Measurements from ENCODE around the gene MXI1.
A peak's percentile ranks its signal among the peaks of the same experiment; 100 is the strongest.

Gene MXI1

GRCh38 chr10:110225441-110225755 lies 18.0 kb downstream of the MXI1 start:
- H3K4me1 Mint-ChIP-seq = peaks cover 27% of the 10 kb centered on the region
- H3K27me3 Mint-ChIP-seq (ENCODE audit: low read depth) = no peaks in the 10 kb centered on the region
- peak overlapping the region; percentile 86 to 93 (median 92) for H3K4me3 Mint-ChIP-seq
- TF ChIP-seq, protein P1, sequence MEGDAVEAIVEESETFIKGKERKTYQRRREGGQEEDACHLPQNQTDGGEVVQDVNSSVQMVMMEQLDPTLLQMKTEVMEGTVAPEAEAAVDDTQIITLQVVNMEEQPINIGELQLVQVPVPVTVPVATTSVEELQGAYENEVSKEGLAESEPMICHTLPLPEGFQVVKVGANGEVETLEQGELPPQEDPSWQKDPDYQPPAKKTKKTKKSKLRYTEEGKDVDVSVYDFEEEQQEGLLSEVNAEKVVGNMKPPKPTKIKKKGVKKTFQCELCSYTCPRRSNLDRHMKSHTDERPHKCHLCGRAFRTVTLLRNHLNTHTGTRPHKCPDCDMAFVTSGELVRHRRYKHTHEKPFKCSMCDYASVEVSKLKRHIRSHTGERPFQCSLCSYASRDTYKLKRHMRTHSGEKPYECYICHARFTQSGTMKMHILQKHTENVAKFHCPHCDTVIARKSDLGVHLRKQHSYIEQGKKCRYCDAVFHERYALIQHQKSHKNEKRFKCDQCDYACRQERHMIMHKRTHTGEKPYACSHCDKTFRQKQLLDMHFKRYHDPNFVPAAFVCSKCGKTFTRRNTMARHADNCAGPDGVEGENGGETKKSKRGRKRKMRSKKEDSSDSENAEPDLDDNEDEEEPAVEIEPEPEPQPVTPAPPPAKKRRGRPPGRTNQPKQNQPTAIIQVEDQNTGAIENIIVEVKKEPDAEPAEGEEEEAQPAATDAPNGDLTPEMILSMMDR (IDR thresholded peaks at IDR 0.05; ENCODE audit: unreplicated experiment in 3 of 3) = no peak
- no peaks in the 10 kb centered on the region for H3K9me3 Mint-ChIP-seq
- H3K36me3 Mint-ChIP-seq (ENCODE audit: low read depth) = peaks cover 20% of the 10 kb centered on the region
- peak overlapping the region; percentile 87 to 96 (median 92) for H3K27ac Mint-ChIP-seq

GRCh38 chr10:110225756-110226542 lies 18.5 kb downstream of the MXI1 start:
- TF ChIP-seq, protein P1 (IDR thresholded peaks at IDR 0.05; ENCODE audit: unreplicated experiment in 3 of 3) = peak; percentile 57 to 70 (median 65)
- peak overlapping the region; percentile 87 to 96 (median 96) for H3K27ac Mint-ChIP-seq
- H3K27me3 Mint-ChIP-seq (ENCODE audit: low read depth) = no peaks in the 10 kb centered on the region
- H3K9me3 Mint-ChIP-seq = no peaks in the 10 kb centered on the region
- peaks cover 21% of the 10 kb centered on the region for H3K36me3 Mint-ChIP-seq (ENCODE audit: low read depth)
- H3K4me1 Mint-ChIP-seq = peaks cover 27% of the 10 kb centered on the region
- peak overlapping the region; percentile 94 to 99 (median 98) for H3K4me3 Mint-ChIP-seq

DNA sequence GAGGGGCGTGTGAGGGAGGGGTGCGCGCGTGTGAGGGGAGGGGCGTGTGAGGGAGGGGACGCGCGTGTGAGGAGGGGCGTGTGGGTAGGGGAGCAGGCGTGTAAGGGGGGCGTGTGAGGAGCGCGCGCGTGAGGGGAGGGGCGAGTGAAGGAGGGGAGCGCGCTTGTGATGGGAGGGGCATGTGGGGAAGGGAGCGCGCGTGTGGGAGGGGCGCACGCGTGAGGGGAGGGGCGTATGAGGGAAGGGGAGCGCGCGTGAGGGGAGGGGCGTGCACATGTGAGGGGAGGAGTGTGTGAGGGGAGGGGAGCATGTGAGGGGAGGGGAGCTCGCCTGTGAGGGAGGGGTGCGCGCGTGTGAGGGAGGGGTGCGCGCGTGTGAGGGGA lies 19.1 kb downstream of the MXI1 start:
- TF ChIP-seq, protein P1 (IDR thresholded peaks at IDR 0.05; ENCODE audit: unreplicated experiment in 3 of 3) = no peak
- Mint-ChIP-seq H3K27me3 (ENCODE audit: low read depth) (no peaks in the 10 kb centered on the region), H3K27ac (peak overlapping the region; percentile 87 to 96 (median 96)), H3K36me3 (ENCODE audit: low read depth) (peaks cover 22% of the 10 kb centered on the region), H3K9me3 (no peaks in the 10 kb centered on the region), H3K4me1 (peaks cover 24% of the 10 kb centered on the region), H3K4me3 (peak overlapping the region; percentile 94 to 99 (median 98))

GRCh38 chr10:110226926-110227641 lies 19.7 kb downstream of the MXI1 start:
- Mint-ChIP-seq H3K27me3 (ENCODE audit: low read depth) (no peaks in the 10 kb centered on the region), H3K36me3 (ENCODE audit: low read depth) (peaks cover 26% of the 10 kb centered on the region), H3K9me3 (no peaks in the 10 kb centered on the region), H3K27ac (peak overlapping the region; percentile 87 to 96 (median 96)), H3K4me1 (peaks cover 18% of the 10 kb centered on the region), H3K4me3 (peak overlapping the region; percentile 94 to 99 (median 98))
- TF ChIP-seq, protein P1 (IDR thresholded peaks at IDR 0.05; ENCODE audit: unreplicated experiment in 3 of 3) = no peak

- no peaks in the 10 kb centered on the region for H3K9me3 Mint-ChIP-seq
- no peak overlapping the region for H3K27ac Mint-ChIP-seq
- H3K27me3 Mint-ChIP-seq (ENCODE audit: low read depth) = no peaks in the 10 kb centered on the region
- TF ChIP-seq, protein P1 (IDR thresholded peaks at IDR 0.05; ENCODE audit: unreplicated experiment in 3 of 3) = no peak
- peak overlapping the region; percentile 94 to 99 (median 98) for H3K4me3 Mint-ChIP-seq
- H3K36me3 Mint-ChIP-seq (ENCODE audit: low read depth) = peaks cover 30% of the 10 kb centered on the region
- peaks cover 14% of the 10 kb centered on the region for H3K4me1 Mint-ChIP-seq
These were observed 20.7 kb downstream of the MXI1 start for GRCh38 chr10:110228066-110228465.
